ENCODE measurements around the gene SUPT16H. TPM values are rescaled to one million over a fixed set of nuclear protein-coding genes. Genes with fewer than 3 reads are reported as not detected.

SUPT16H gene
- total RNA-seq, 1 experiment from 2014 or later: 210 TPM

DNA sequence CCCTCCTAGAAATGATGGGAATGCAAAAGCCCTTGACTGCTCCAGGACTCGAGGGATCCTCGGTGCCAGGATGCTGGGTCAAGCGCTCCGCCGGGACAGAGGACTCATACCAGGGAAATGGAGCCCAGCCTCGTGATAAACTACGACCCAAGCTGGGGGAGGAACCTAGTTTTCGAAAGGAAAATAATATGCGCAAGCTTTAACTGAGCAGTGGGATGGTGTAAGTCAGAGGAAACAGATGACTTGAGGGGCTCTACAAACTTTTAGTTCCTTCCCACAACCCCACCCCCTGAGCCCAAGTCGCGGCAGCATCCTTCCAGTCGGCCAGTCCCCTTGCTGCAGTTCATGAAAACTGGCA lies 654 bp upstream of the SUPT16H start:
- peaks cover 0 to 8% of the 10 kb centered on the region in 2 experiments; a peak in 1 of 5 replicates for H3K9me3 Mint-ChIP-seq
- WGBS (ENCODE audit: extremely low coverage, insufficient read length, low lambda C conversion rate): no CpG with 5 or more reads among the region's 12 CpGs
- H2BK15ac ChIP-seq (ENCODE audit: low read depth, low read length): no peak overlapping the region
- no peak overlapping the region for H4K8ac ChIP-seq (replicated peaks; ENCODE audit: insufficient read length, low read depth, low read length)
- no peaks in the 10 kb centered on the region for H4K20me1 ChIP-seq (ENCODE audit: control insufficient read depth, insufficient read depth, insufficient read length)
- peak overlapping the region; percentile 87 for H3K27ac ChIP-seq (ENCODE audit: insufficient read length, low read depth, low read length)
- peaks cover 4% of the 10 kb centered on the region for H3K79me1 ChIP-seq (ENCODE audit: insufficient read depth, low read depth, low read length, poor library complexity, severe bottlenecking)
- no peak for DNase-seq
- no peak overlapping the region for H2BK120ac ChIP-seq (ENCODE audit: low read depth, low read length, poor library complexity, severe bottlenecking)
- H3K79me2 ChIP-seq (ENCODE audit: insufficient read depth, low read length): peaks cover 24% of the 10 kb centered on the region; the same call in 1 of the 2 replicates
- peak overlapping the region; percentile 100 for H3K27ac Mint-ChIP-seq
- no peaks in the 10 kb centered on the region for H3K4me1 ChIP-seq (ENCODE audit: insufficient read depth, low read length)
- H3K23me2 ChIP-seq (ENCODE audit: insufficient read length, low read depth, low read length, poor library complexity, severe bottlenecking): peaks cover 11% of the 10 kb centered on the region
- no peaks in the 10 kb centered on the region for H3K27me3 ChIP-seq (ENCODE audit: insufficient read depth, low read length)
- peak overlapping the region; percentile 48 for H3K9ac ChIP-seq (ENCODE audit: extremely low read depth, insufficient read length, low read length)
- H3K4me3 Mint-ChIP-seq: peak overlapping the region; percentile 96 to 98
- no peak overlapping the region for H3T11ph ChIP-seq (ENCODE audit: low read length)
- H3K36me3 Mint-ChIP-seq (ENCODE audit: insufficient read depth in 1 of 3, low read depth in 3 of 3): peaks cover 21 to 55% (median 37%) of the 10 kb centered on the region in 3 experiments; a peak in 6 of 7 replicates
- H3K9me3 ChIP-seq (ENCODE audit: control insufficient read depth, low read depth, low read length): no peaks in the 10 kb centered on the region
- H3K14ac ChIP-seq (ENCODE audit: insufficient read depth, low read length): peak overlapping the region; percentile 61
- H2AK5ac ChIP-seq (ENCODE audit: insufficient read length, low read length): no peak overlapping the region
- no peak overlapping the region for H2AFZ ChIP-seq (ENCODE audit: low read length)
- H3K23ac ChIP-seq (ENCODE audit: insufficient read length, low read depth, low read length): no peak overlapping the region
- no peak overlapping the region for H2BK20ac ChIP-seq (ENCODE audit: low read depth, low read length, poor library complexity, severe bottlenecking)
- no peak overlapping the region for H2BK5ac ChIP-seq (ENCODE audit: insufficient read length, low read length)
- H4K91ac ChIP-seq (ENCODE audit: insufficient read length, low read depth, low read length): no peak overlapping the region
- peaks cover 19 to 25% of the 10 kb centered on the region in 2 experiments for H3K4me1 Mint-ChIP-seq
- TF ChIP-seq, protein P1, sequence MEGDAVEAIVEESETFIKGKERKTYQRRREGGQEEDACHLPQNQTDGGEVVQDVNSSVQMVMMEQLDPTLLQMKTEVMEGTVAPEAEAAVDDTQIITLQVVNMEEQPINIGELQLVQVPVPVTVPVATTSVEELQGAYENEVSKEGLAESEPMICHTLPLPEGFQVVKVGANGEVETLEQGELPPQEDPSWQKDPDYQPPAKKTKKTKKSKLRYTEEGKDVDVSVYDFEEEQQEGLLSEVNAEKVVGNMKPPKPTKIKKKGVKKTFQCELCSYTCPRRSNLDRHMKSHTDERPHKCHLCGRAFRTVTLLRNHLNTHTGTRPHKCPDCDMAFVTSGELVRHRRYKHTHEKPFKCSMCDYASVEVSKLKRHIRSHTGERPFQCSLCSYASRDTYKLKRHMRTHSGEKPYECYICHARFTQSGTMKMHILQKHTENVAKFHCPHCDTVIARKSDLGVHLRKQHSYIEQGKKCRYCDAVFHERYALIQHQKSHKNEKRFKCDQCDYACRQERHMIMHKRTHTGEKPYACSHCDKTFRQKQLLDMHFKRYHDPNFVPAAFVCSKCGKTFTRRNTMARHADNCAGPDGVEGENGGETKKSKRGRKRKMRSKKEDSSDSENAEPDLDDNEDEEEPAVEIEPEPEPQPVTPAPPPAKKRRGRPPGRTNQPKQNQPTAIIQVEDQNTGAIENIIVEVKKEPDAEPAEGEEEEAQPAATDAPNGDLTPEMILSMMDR (conservative IDR thresholded peaks at IDR 0.05): no peak
- no peak overlapping the region for H3K18ac ChIP-seq (ENCODE audit: insufficient read length, low read depth, low read length)
- H2BK12ac ChIP-seq (ENCODE audit: insufficient read length, low read depth, low read length): no peak overlapping the region
- H4K5ac ChIP-seq (ENCODE audit: insufficient read length, low read depth, low read length): no peak overlapping the region
- no peak overlapping the region for H3K4ac ChIP-seq (ENCODE audit: low read depth, low read length)
- H3K4me2 ChIP-seq (ENCODE audit: insufficient read depth, insufficient read length, low read length): peak overlapping the region; percentile 77
- no peaks in the 10 kb centered on the region for H3K27me3 Mint-ChIP-seq (ENCODE audit: low read depth)
- no peak overlapping the region for H3K56ac ChIP-seq (ENCODE audit: insufficient read length, low read depth, low read length)
